Measurements from ENCODE around the gene ZNF644.

DNA sequence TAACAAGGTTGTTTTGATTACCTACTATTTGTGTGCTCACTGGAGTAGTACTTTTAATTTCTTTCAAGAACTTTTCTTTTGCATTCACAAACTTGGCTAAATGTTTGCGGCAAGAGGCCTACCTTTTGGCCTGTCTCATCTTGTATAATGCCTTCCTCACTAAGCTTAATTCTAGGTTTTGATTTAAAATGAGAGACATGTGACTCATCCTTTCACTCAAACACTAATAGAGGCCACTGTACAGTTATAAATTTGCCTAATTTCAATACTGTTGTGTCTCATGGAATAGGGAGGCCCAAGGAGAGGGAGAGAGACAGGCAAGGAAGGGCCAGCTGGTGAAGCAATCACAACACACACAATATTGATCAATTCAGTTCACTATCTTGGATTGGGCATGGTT, 66.1 kb downstream of the ZNF644 start:
- TF ChIP-seq, protein P1, sequence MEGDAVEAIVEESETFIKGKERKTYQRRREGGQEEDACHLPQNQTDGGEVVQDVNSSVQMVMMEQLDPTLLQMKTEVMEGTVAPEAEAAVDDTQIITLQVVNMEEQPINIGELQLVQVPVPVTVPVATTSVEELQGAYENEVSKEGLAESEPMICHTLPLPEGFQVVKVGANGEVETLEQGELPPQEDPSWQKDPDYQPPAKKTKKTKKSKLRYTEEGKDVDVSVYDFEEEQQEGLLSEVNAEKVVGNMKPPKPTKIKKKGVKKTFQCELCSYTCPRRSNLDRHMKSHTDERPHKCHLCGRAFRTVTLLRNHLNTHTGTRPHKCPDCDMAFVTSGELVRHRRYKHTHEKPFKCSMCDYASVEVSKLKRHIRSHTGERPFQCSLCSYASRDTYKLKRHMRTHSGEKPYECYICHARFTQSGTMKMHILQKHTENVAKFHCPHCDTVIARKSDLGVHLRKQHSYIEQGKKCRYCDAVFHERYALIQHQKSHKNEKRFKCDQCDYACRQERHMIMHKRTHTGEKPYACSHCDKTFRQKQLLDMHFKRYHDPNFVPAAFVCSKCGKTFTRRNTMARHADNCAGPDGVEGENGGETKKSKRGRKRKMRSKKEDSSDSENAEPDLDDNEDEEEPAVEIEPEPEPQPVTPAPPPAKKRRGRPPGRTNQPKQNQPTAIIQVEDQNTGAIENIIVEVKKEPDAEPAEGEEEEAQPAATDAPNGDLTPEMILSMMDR (IDR thresholded peaks at IDR 0.05), result no peak
- no peak for TF ChIP-seq EP300 (IDR thresholded peaks at IDR 0.05)

Measured in suprapubic skin (tissue), 3 donors.